Activated gamma-delta T cell (primary cell): Measurements from ENCODE around the gene ASNSD1.
"Not testable (repeated sequence)": the region's sequence is repeated elsewhere in the genome, so short reads cannot be mapped to it uniquely, and the experiment has no call there.

Experiments
- DNase-seq: peaks from one replicate; lab custom pipeline; 2025; lab: John Stamatoyannopoulos, UW

ASNSD1 gene

GRCh38 chr2:189646521-189646920, 14.7 kb upstream of the ASNSD1 start:
- DNase-seq = no peak

GRCh38 chr2:189648846-189649509, 12.3 kb upstream of the ASNSD1 start:
- DNase-seq = no peak

- no peak for DNase-seq
Observed at GRCh38 chr2:189651284-189651683, 10.0 kb upstream of the ASNSD1 start.

- DNase-seq = not testable (repeated sequence)
Observed at GRCh38 chr2:189653464-189653863, 7.8 kb upstream of the ASNSD1 start.

GRCh38 chr2:189654641-189655040, 6.6 kb upstream of the ASNSD1 start:
- DNase-seq = no peak

GRCh38 chr2:189657867-189658266, 3.4 kb upstream of the ASNSD1 start:
- DNase-seq = no peak

- DNase-seq = no peak
Observed at GRCh38 chr2:189658306-189659212, 2.7 kb upstream of the ASNSD1 start.

GRCh38 chr2:189659734-189660133, 1.5 kb upstream of the ASNSD1 start:
- no peak for DNase-seq

- DNase-seq = no peak
Observed at GRCh38 chr2:189660803-189661147, 484 bp upstream of the ASNSD1 start.

GRCh38 chr2:189661957-189662321, 680 bp downstream of the ASNSD1 start:
- DNase-seq = no peak

- DNase-seq = no peak
Observed at GRCh38 chr2:189662669-189663226, 1.5 kb downstream of the ASNSD1 start.

GRCh38 chr2:189663319-189663718, 2.1 kb downstream of the ASNSD1 start:
- DNase-seq = not testable (repeated sequence)

GRCh38 chr2:189669913-189670312, 8.7 kb downstream of the ASNSD1 start:
- no peak for DNase-seq

GRCh38 chr2:189673661-189674373, 12.6 kb downstream of the ASNSD1 start:
- DNase-seq = no peak

GRCh38 chr2:189674374-189675112, 13.3 kb downstream of the ASNSD1 start, which contains the start of gene ANKAR:
ANKAR (plus strand) TSS chr2:189674670; CDS start chr2:189676491, 1,821 bp downstream.
- peak; percentile 74 for DNase-seq

GRCh38 chr2:189676471-189676870, 15.2 kb downstream of the ASNSD1 start:
- DNase-seq = no peak

- DNase-seq = no peak
Observed at GRCh38 chr2:189679226-189679625, 18.0 kb downstream of the ASNSD1 start.

- DNase-seq = no peak
Observed at GRCh38 chr2:189681203-189681602, 19.9 kb downstream of the ASNSD1 start.

- DNase-seq = no peak
Observed at GRCh38 chr2:189681903-189682302, 20.6 kb downstream of the ASNSD1 start.

- no peak for DNase-seq
Observed at GRCh38 chr2:189683348-189683747, 22.1 kb downstream of the ASNSD1 start.

GRCh38 chr2:189684811-189685210, 23.6 kb downstream of the ASNSD1 start:
- DNase-seq = no peak
